Keratinocyte (primary cell): ENCODE results near the gene MYLK3. TPM values are rescaled to one million over a fixed set of nuclear protein-coding genes. Genes with fewer than 3 reads are reported as not detected.

Source experiments
- DNase-seq: peaks from one replicate; pipeline ENCODE4 v3.0.0-alpha.2; 2011; ENCODE audit warnings: low read depth, missing footprints, low spot score
- FAIRE-seq: peaks from 2 replicates; lab custom pipeline; 2011; peaks lifted over from hg19 to GRCh38; lab: Jason Lieb, UNC
- H2AFZ ChIP-seq: 2 replicates; pipeline ENCODE4 v1.6.0; 2012; ENCODE audit warnings: low read length, control low read depth, inconsistent platforms; ENCODE audit not compliant: control insufficient read depth
- H3K27ac ChIP-seq: 2 replicates; pipeline ENCODE4 v1.5.1; 2011; ENCODE audit warnings: low read length; ENCODE audit not compliant: control insufficient read depth, insufficient read depth
- H3K27me3 ChIP-seq: 3 replicates; pipeline ENCODE4 v1.6.0; 2011; ENCODE audit warnings: low read length; ENCODE audit not compliant: control insufficient read depth, insufficient read depth; ENCODE audit errors: extremely low read depth
- H3K36me3 ChIP-seq, 2 experiments: 2 replicates in 1 of 2; 3 replicates in 1 of 2; pipeline ENCODE4 v1.5.1; 2011; ENCODE audit warnings: low read length in 2 of 2, mild to moderate bottlenecking in 1 of 2; ENCODE audit not compliant: control insufficient read depth in 2 of 2, insufficient read depth in 2 of 2; ENCODE audit errors: extremely low read depth in 1 of 2
- H3K4me1 ChIP-seq: 3 replicates; pipeline ENCODE4 v1.5.1; 2011; ENCODE audit warnings: low read length; ENCODE audit not compliant: control insufficient read depth, insufficient read depth; ENCODE audit errors: extremely low read depth
- H3K4me2 ChIP-seq: 3 replicates; pipeline ENCODE4 v1.6.0; 2011; ENCODE audit warnings: low read depth, low read length; ENCODE audit not compliant: control insufficient read depth, insufficient read depth; ENCODE audit errors: extremely low read depth
- H3K4me3 ChIP-seq, 3 experiments: fragments of 200-600 bp in 1 of 3; sonication (generic) in 1 of 3; 2 replicates in 2 of 3; 3 replicates in 1 of 3; pipeline ENCODE4 v1.5.1; 2011 to 2016; ENCODE audit warnings: low read length in 3 of 3, mild to moderate bottlenecking in 3 of 3, control low read depth in 2 of 3, inconsistent platforms in 1 of 3, low read depth in 1 of 3, mixed read lengths in 1 of 3, mixed run types in 1 of 3, moderate library complexity in 1 of 3; ENCODE audit not compliant: control insufficient read depth in 2 of 3, insufficient read depth in 2 of 3; ENCODE audit errors: extremely low read depth in 1 of 3
- H3K79me2 ChIP-seq: 2 replicates; pipeline ENCODE4 v1.6.0; 2012; ENCODE audit warnings: low read length; ENCODE audit not compliant: control insufficient read depth, insufficient read depth
- H3K9ac ChIP-seq: 3 replicates; pipeline ENCODE4 v1.6.0; 2011; ENCODE audit warnings: low read length; ENCODE audit not compliant: control insufficient read depth, insufficient read depth; ENCODE audit errors: extremely low read depth
- H3K9me1 ChIP-seq: 3 replicates; pipeline ENCODE4 v1.6.0; 2011; ENCODE audit warnings: low read length; ENCODE audit not compliant: control insufficient read depth, insufficient read depth; ENCODE audit errors: extremely low read depth
- H3K9me3 ChIP-seq: 2 replicates; pipeline ENCODE4 v1.5.1; 2012; ENCODE audit warnings: low read depth, low read length; ENCODE audit not compliant: control insufficient read depth
- H4K20me1 ChIP-seq: 3 replicates; pipeline ENCODE4 v1.6.0; 2011; ENCODE audit warnings: low read length; ENCODE audit not compliant: control insufficient read depth, insufficient read depth; ENCODE audit errors: extremely low read depth
- EZH2 ChIP-seq: IDR thresholded peaks from one replicate; pipeline ENCODE4 v1.6.1; 2012; ENCODE audit warnings: inconsistent platforms, mild to moderate bottlenecking, low read length, moderate library complexity
- dilution Hi-C: fragments of 300-500 bp; cut with MboI; formaldehyde crosslinking; loops from one replicate; pipeline ENCODE4 v1.7.0; 2020; ENCODE audit warnings: low sequenced_read_pairs; ENCODE audit not compliant: extremely low pct_ligation_motif_present
- polyA plus RNA-seq, 5 experiments: library from polyadenylated mRNA; depleted of rRNA in 3 of 5; stranded (reverse) in 3 of 5; stranded (forward) in 1 of 5; unstranded in 1 of 5; fragments of >200 nt; gene quantifications; 1 replicate in 1 of 5; 2 replicates in 3 of 5; 3 replicates in 1 of 5; pipeline versions ENCODE4 v1.2.1 to v1.2.3, GENCODE V29; 2011 to 2012; ENCODE audit warnings: missing spikeins in 2 of 5, low read depth in 1 of 5, low replicate concordance in 1 of 5
- TF ChIP-seq, protein P1 (sequence below), 3 experiments: IDR thresholded peaks in 1 of 3; conservative IDR thresholded peaks in 1 of 3; optimal IDR thresholded peaks in 1 of 3; 2 replicates in 2 of 3; 3 replicates in 1 of 3; pipeline versions ENCODE3 to v1.5.1; 2011; ENCODE audit warnings: low read length in 3 of 3, mild to moderate bottlenecking in 3 of 3, moderate library complexity in 2 of 3, control low read depth in 1 of 3, inconsistent platforms in 1 of 3; ENCODE audit not compliant: insufficient read depth in 2 of 3; ENCODE audit errors: extremely low read depth in 1 of 3

MYLK3 gene
- polyA plus RNA-seq, 1 donor (not counting 4 experiments of a cell fraction or from before 2014, with no cell fraction given): 0.03 TPM

DNA sequence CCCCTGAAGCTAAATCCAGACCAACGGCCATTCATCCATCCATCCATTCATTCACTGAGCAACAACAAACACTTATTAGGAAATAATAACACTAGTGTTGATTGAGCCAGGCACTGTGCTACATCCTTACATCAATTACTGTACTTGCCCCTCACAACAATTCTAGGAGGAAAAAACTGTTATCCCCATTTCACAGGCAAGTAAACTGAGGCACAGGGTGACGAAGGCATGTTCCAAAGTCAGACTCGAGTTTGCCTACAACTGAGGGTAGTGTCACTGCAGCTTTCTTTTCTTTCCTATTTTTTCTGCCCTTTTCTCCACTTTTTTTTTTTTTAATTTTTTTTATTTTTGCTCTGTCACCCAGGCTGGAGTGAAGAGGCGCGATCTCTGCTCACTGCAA is 11.2 kb upstream of the MYLK3 start:
- dilution Hi-C loops: no loop called here
- H3K36me3 ChIP-seq: no peaks in the 10 kb centered on the region

DNA sequence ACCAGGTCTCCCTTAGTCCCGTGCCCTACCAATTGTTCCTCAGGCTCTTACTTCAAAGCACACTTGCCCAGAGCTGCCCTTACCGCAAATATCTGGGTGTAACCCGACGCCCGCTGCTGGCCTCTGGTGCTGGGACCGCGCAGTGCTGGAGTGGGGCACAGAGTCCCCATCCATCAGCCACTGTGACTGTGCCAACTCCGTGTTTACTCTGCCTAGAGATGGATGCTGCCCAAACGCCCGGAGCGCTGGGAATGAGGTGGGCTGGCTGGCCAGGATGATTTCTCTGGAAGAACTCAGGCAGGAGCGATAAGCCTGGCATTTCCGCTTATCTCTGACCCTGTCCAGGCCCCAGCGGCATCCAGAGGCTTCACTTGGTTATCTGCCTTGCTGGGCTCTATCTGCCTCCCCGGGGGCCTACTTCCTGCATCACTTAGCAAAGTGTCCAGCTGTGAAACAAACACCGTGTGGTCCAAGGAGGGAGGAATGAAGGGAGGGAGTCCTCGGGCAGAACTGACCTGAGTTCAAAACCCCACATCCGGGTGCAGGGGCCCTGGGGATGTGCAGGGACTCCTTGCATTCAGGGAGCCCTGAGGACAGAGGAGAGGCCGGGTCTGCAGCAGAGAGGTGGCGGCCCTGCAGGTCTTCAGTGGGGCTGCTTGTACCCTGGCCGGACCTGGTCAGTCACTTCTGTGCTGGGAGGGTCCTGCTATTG is 9.4 kb upstream of the MYLK3 start:
- H4K20me1 ChIP-seq: no peaks in the 10 kb centered on the region
- DNase-seq: no peak
- H2AFZ ChIP-seq: no peak overlapping the region
- FAIRE-seq: no peak
- no peak overlapping the region for H3K4me2 ChIP-seq
- H3K4me1 ChIP-seq: no peaks in the 10 kb centered on the region
- TF ChIP-seq, protein P1, sequence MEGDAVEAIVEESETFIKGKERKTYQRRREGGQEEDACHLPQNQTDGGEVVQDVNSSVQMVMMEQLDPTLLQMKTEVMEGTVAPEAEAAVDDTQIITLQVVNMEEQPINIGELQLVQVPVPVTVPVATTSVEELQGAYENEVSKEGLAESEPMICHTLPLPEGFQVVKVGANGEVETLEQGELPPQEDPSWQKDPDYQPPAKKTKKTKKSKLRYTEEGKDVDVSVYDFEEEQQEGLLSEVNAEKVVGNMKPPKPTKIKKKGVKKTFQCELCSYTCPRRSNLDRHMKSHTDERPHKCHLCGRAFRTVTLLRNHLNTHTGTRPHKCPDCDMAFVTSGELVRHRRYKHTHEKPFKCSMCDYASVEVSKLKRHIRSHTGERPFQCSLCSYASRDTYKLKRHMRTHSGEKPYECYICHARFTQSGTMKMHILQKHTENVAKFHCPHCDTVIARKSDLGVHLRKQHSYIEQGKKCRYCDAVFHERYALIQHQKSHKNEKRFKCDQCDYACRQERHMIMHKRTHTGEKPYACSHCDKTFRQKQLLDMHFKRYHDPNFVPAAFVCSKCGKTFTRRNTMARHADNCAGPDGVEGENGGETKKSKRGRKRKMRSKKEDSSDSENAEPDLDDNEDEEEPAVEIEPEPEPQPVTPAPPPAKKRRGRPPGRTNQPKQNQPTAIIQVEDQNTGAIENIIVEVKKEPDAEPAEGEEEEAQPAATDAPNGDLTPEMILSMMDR (optimal IDR thresholded peaks at IDR 0.05 in 1 of 3, IDR thresholded peaks at IDR 0.05 in 1 of 3, conservative IDR thresholded peaks at IDR 0.05 in 1 of 3; ENCODE audit: extremely low read depth in 1 of 3, insufficient read depth in 2 of 3, low read length in 3 of 3): no peak
- TF ChIP-seq EZH2: no peak
- no peaks in the 10 kb centered on the region for H3K36me3 ChIP-seq
- H3K9me3 ChIP-seq: no peaks in the 10 kb centered on the region
- H3K27ac ChIP-seq: no peak overlapping the region
- no peak overlapping the region for H3K4me3 ChIP-seq
- dilution Hi-C loops: no loop called here
- H3K79me2 ChIP-seq: no peaks in the 10 kb centered on the region
- no peaks in the 10 kb centered on the region for H3K9me1 ChIP-seq
- H3K27me3 ChIP-seq: peaks cover 20% of the 10 kb centered on the region
- no peak overlapping the region for H3K9ac ChIP-seq

More for the DNA sequence above, 11.2 kb upstream of the MYLK3 start:
- no peak overlapping the region for H3K9ac ChIP-seq
- H3K4me3 ChIP-seq: no peak overlapping the region
- TF ChIP-seq EZH2: no peak
- TF ChIP-seq, protein P1 (optimal IDR thresholded peaks at IDR 0.05 in 1 of 3, IDR thresholded peaks at IDR 0.05 in 1 of 3, conservative IDR thresholded peaks at IDR 0.05 in 1 of 3; ENCODE audit: extremely low read depth in 1 of 3, insufficient read depth in 2 of 3, low read length in 3 of 3): no peak
- peaks cover 6% of the 10 kb centered on the region for H3K4me1 ChIP-seq
- no peaks in the 10 kb centered on the region for H3K9me3 ChIP-seq
- H3K79me2 ChIP-seq: no peaks in the 10 kb centered on the region
- FAIRE-seq: no peak
- H3K4me2 ChIP-seq: no peak overlapping the region
- no peak overlapping the region for H3K27ac ChIP-seq
- DNase-seq: no peak
- no peak overlapping the region for H2AFZ ChIP-seq
- H3K27me3 ChIP-seq: peaks cover 20% of the 10 kb centered on the region
- H4K20me1 ChIP-seq: no peaks in the 10 kb centered on the region
- H3K9me1 ChIP-seq: no peaks in the 10 kb centered on the region
